ENCODE data around the gene BDH1.

BDH1 gene

GRCh38 chr3:197562398-197563251, 6.9 kb upstream of the BDH1 start:
- Histone ChIP-seq H3K36me3 (ENCODE audit: insufficient read depth, low read length) (no peaks in the 10 kb centered on the region), H3K4me2 (ENCODE audit: low read length) (no peak overlapping the region), H3K4me1 (ENCODE audit: control insufficient read depth, insufficient read depth, low read length) (no peaks in the 10 kb centered on the region), H3K9me3 (replicated peaks; ENCODE audit: low read length) (no peaks in the 10 kb centered on the region), H3K4me3 (ENCODE audit: low read length) (no peak overlapping the region), H3K27me3 (ENCODE audit: control insufficient read depth, insufficient read depth, low read length) (peaks cover 46% of the 10 kb centered on the region), H3K9ac (ENCODE audit: low read depth, low read length) (no peak overlapping the region)

DNA sequence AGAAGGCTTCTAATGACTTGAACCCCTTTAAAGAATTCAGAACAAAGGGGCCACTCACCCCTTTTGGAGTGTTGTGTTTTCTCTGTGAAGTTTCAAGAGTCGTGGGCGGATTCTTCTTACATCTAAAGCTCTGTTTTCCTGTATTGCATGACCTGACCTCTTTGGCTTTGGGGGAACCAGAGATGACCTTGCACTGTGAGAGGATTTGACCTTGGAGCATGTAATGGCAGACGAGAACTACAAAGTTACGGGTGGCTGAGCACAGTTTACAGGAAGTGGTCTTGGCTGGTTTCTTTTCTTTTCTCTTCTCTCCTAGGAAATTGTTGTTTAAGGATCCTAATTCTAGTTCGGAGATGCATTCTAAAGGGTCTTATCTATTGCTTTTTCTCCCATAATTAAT, 6.2 kb upstream of the BDH1 start:
- Histone ChIP-seq H3K27me3 (ENCODE audit: control insufficient read depth, insufficient read depth, low read length) (peaks cover 46% of the 10 kb centered on the region), H3K4me3 (ENCODE audit: low read length) (no peak overlapping the region), H3K4me2 (ENCODE audit: low read length) (no peak overlapping the region), H3K36me3 (ENCODE audit: insufficient read depth, low read length) (no peaks in the 10 kb centered on the region), H3K4me1 (ENCODE audit: control insufficient read depth, insufficient read depth, low read length) (no peaks in the 10 kb centered on the region), H3K9me3 (replicated peaks; ENCODE audit: low read length) (no peaks in the 10 kb centered on the region), H3K9ac (ENCODE audit: low read depth, low read length) (no peak overlapping the region)

DNA sequence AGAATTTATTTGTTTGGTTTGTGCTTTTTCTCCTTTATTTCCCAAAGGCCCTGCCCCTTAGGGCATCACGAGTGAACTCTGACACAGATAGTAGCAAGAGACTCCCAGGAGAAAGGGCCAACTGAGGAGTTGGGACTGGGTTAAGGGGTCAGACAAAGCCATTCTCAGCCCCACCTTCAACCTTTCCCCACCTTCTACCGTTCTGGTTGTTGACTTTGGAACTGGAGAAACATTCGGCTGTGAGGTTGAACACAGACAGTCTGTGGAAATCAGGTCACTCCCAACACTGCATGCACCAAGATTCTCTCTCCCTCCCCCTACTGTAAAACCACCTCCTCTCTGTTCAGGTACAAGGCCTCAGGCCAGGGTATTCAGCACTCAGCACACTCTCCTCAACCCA, 3.9 kb upstream of the BDH1 start:
- Histone ChIP-seq H3K9me3 (replicated peaks; ENCODE audit: low read length) (no peaks in the 10 kb centered on the region), H3K36me3 (ENCODE audit: insufficient read depth, low read length) (no peaks in the 10 kb centered on the region), H3K4me2 (ENCODE audit: low read length) (no peak overlapping the region), H3K4me1 (ENCODE audit: control insufficient read depth, insufficient read depth, low read length) (peaks cover 11% of the 10 kb centered on the region), H3K27me3 (ENCODE audit: control insufficient read depth, insufficient read depth, low read length) (peaks cover 57% of the 10 kb centered on the region), H3K9ac (ENCODE audit: low read depth, low read length) (no peak overlapping the region), H3K4me3 (ENCODE audit: low read length) (no peak overlapping the region)

- H3K9me3 ChIP-seq (replicated peaks; ENCODE audit: low read length), result no peaks in the 10 kb centered on the region
Observed at GRCh38 chr3:197554562-197555280, 1.0 kb downstream of the BDH1 start.

DNA sequence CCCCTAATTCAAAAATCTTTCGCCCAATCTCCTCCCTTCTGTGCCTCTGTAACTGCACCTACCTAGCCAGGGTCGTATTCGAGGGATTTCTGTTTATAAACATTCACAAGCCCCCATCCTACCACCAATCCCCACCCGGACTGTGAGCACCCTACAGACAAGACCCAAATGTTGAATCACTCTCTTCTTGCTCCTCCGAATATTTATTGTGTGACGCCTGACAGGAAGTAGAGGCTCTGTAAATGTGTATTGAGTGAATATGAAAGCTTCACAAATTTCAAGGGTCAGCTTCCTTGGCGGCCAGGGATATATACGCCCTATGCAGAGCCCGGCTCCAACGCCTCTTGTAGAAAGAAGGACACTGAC, 1.6 kb downstream of the BDH1 start:
- no peaks in the 10 kb centered on the region for H3K36me3 ChIP-seq (ENCODE audit: insufficient read depth, low read length)
- peaks cover 33% of the 10 kb centered on the region for H3K27me3 ChIP-seq (ENCODE audit: control insufficient read depth, insufficient read depth, low read length)
- peak overlapping the region; percentile 99 for H3K4me2 ChIP-seq (ENCODE audit: low read length)
- peaks cover 19% of the 10 kb centered on the region for H3K4me1 ChIP-seq (ENCODE audit: control insufficient read depth, insufficient read depth, low read length)
- H3K9me3 ChIP-seq (replicated peaks; ENCODE audit: low read length), result no peaks in the 10 kb centered on the region
- H3K9ac ChIP-seq (ENCODE audit: low read depth, low read length), result peak overlapping the region; percentile 70
- peak overlapping the region; percentile 92 for H3K4me3 ChIP-seq (ENCODE audit: low read length)

More at GRCh38 chr3:197554562-197555280, 1.0 kb downstream of the BDH1 start:
- Histone ChIP-seq H3K9ac (ENCODE audit: low read depth, low read length) (peak overlapping the region; percentile 75), H3K36me3 (ENCODE audit: insufficient read depth, low read length) (no peaks in the 10 kb centered on the region), H3K4me3 (ENCODE audit: low read length) (peak overlapping the region; percentile 92), H3K4me1 (ENCODE audit: control insufficient read depth, insufficient read depth, low read length) (peaks cover 19% of the 10 kb centered on the region), H3K4me2 (ENCODE audit: low read length) (peak overlapping the region; percentile 99), H3K27me3 (ENCODE audit: control insufficient read depth, insufficient read depth, low read length) (peaks cover 38% of the 10 kb centered on the region)

DNA sequence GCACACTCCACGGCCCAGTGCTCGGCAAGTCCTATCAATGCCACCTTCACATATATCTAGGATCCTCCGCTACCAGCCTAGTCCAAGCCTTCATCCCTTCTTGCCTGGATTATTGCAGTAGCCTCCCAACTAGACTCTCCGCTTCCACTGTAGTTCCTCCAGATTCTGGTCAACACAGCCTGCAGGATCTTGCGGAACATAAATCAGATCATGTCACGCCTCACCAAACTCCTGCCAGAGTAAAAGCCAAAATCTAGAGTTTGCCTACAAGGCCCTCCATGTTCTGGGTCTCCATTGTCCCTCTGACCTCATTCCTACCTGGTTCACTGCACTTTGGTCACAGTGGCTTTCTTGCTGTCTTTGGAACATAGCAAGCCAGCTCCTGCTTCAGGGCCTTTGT, 3.6 kb downstream of the BDH1 start:
- no peak overlapping the region for H3K4me3 ChIP-seq (ENCODE audit: low read length)
- H3K36me3 ChIP-seq (ENCODE audit: insufficient read depth, low read length), result no peaks in the 10 kb centered on the region

GRCh38 chr3:197550489-197550888, 5.3 kb downstream of the BDH1 start:
- Histone ChIP-seq H3K9me3 (replicated peaks; ENCODE audit: low read length) (no peaks in the 10 kb centered on the region), H3K9ac (ENCODE audit: low read depth, low read length) (no peak overlapping the region), H3K4me3 (ENCODE audit: low read length) (no peak overlapping the region), H3K4me2 (ENCODE audit: low read length) (no peak overlapping the region), H3K36me3 (ENCODE audit: insufficient read depth, low read length) (no peaks in the 10 kb centered on the region), H3K27me3 (ENCODE audit: control insufficient read depth, insufficient read depth, low read length) (peaks cover 3% of the 10 kb centered on the region), H3K4me1 (ENCODE audit: control insufficient read depth, insufficient read depth, low read length) (peaks cover 13% of the 10 kb centered on the region)

More for the DNA sequence above, 3.6 kb downstream of the BDH1 start:
- Histone ChIP-seq H3K9ac (ENCODE audit: low read depth, low read length) (no peak overlapping the region), H3K27me3 (ENCODE audit: control insufficient read depth, insufficient read depth, low read length) (peaks cover 16% of the 10 kb centered on the region), H3K4me1 (ENCODE audit: control insufficient read depth, insufficient read depth, low read length) (peaks cover 19% of the 10 kb centered on the region), H3K9me3 (replicated peaks; ENCODE audit: low read length) (no peaks in the 10 kb centered on the region), H3K4me2 (ENCODE audit: low read length) (no peak overlapping the region)

GRCh38 chr3:197549261-197549885, 6.4 kb downstream of the BDH1 start:
- H3K9me3 ChIP-seq (replicated peaks; ENCODE audit: low read length), result no peaks in the 10 kb centered on the region
- no peak overlapping the region for H3K4me2 ChIP-seq (ENCODE audit: low read length)
- H3K4me1 ChIP-seq (ENCODE audit: control insufficient read depth, insufficient read depth, low read length), result peaks cover 6% of the 10 kb centered on the region
- H3K9ac ChIP-seq (ENCODE audit: low read depth, low read length), result no peak overlapping the region
- no peaks in the 10 kb centered on the region for H3K36me3 ChIP-seq (ENCODE audit: insufficient read depth, low read length)
- no peaks in the 10 kb centered on the region for H3K27me3 ChIP-seq (ENCODE audit: control insufficient read depth, insufficient read depth, low read length)
- H3K4me3 ChIP-seq (ENCODE audit: low read length), result no peak overlapping the region

DNA sequence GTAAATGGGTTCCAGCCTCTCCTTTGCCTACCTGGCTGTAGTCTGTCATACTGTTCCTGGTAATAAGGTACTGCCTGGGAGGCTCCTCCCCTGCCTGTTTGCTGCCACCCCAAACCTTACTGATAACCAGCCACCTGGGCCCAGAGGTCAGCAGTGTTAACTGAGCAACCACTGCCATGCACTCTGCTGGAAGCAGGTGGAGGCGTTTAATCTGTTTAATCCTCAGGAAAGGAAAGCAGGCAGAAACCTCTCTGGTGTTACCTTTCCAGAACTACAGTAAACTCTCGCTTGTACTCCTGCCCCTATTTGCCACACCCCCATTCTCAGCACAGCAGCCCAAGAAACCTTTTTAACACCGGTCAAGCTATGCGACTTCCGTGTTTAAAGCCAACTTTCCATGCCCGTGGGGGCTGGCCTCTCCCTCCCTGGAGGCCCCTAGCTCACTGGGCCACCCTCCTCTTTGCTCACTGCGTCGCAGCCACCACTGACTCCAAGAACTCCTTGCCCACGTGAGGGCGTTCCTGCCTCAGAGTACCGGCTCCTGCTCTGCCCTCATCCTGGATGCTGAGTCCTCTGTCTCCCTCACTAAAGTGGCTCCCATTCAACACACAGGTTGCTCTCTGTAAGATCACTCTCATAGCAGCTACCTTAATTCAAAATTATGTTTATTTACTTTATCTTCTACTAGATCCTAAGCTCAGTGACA, 8.3 kb downstream of the BDH1 start:
- Histone ChIP-seq H3K36me3 (ENCODE audit: insufficient read depth, low read length) (no peaks in the 10 kb centered on the region), H3K9ac (ENCODE audit: low read depth, low read length) (no peak overlapping the region), H3K4me2 (ENCODE audit: low read length) (no peak overlapping the region), H3K27me3 (ENCODE audit: control insufficient read depth, insufficient read depth, low read length) (no peaks in the 10 kb centered on the region), H3K4me1 (ENCODE audit: control insufficient read depth, insufficient read depth, low read length) (no peaks in the 10 kb centered on the region), H3K9me3 (replicated peaks; ENCODE audit: low read length) (no peaks in the 10 kb centered on the region), H3K4me3 (ENCODE audit: low read length) (no peak overlapping the region)

DNA sequence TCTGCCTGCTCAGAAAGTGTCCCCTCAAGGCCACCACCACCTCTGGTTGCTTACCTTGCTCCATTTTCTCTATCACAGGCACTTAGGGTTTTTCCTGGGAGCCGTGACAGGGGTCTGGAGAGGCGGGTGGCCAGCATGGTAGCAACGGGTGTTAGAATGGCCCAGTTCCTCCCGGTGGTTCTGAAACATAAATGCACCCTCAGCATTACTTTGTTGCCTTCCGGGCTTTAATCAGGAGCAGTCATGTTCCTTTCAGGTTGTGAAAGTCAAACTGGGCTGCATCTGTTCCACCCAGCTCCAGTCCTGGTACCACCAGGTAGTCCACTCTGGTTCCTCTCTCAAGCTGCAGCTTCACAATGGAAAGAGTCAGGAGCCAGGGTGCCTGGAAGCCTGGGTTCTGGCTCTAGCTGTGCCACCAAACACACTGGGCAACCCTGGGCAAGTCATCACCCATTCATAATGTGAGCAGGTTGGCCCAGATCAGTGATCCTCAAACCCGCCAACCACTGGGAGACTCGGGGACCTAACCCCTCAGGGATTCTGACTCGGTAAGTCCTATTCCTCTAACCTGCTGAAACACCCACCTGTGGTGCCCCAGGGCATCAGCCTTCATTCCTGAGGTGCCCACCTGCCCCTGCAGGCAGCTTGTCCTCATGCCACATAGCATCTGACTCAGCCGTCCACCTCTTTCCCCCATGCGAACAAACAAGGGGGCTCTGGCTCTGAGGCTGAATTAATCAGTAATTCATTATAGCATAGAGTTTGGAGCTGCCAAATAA, 9.3 kb downstream of the BDH1 start:
- no peak overlapping the region for H3K9ac ChIP-seq (ENCODE audit: low read depth, low read length)
- H3K4me1 ChIP-seq (ENCODE audit: control insufficient read depth, insufficient read depth, low read length), result peaks cover 3% of the 10 kb centered on the region
- H3K4me3 ChIP-seq (ENCODE audit: low read length), result no peak overlapping the region
- H3K9me3 ChIP-seq (replicated peaks; ENCODE audit: low read length), result no peaks in the 10 kb centered on the region
- no peak overlapping the region for H3K4me2 ChIP-seq (ENCODE audit: low read length)
- no peaks in the 10 kb centered on the region for H3K36me3 ChIP-seq (ENCODE audit: insufficient read depth, low read length)
- H3K27me3 ChIP-seq (ENCODE audit: control insufficient read depth, insufficient read depth, low read length), result no peaks in the 10 kb centered on the region
